ENCODE data around the gene GNG12.

Gene GNG12

GRCh38 chr1:67684526-67685066 lies 148.7 kb downstream of the GNG12 start:
- TF ChIP-seq, protein P1, sequence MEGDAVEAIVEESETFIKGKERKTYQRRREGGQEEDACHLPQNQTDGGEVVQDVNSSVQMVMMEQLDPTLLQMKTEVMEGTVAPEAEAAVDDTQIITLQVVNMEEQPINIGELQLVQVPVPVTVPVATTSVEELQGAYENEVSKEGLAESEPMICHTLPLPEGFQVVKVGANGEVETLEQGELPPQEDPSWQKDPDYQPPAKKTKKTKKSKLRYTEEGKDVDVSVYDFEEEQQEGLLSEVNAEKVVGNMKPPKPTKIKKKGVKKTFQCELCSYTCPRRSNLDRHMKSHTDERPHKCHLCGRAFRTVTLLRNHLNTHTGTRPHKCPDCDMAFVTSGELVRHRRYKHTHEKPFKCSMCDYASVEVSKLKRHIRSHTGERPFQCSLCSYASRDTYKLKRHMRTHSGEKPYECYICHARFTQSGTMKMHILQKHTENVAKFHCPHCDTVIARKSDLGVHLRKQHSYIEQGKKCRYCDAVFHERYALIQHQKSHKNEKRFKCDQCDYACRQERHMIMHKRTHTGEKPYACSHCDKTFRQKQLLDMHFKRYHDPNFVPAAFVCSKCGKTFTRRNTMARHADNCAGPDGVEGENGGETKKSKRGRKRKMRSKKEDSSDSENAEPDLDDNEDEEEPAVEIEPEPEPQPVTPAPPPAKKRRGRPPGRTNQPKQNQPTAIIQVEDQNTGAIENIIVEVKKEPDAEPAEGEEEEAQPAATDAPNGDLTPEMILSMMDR (IDR thresholded peaks at IDR 0.05; ENCODE audit: low read depth, low read length), result no peak
- no peak for DNase-seq (ENCODE audit: extremely low read depth, low read depth)

GRCh38 chr1:67683766-67684525 lies 149.3 kb downstream of the GNG12 start:
- TF ChIP-seq, protein P1 (IDR thresholded peaks at IDR 0.05; ENCODE audit: low read depth, low read length), result no peak
- no peak for DNase-seq (ENCODE audit: extremely low read depth, low read depth)

- DNase-seq (ENCODE audit: extremely low read depth, low read depth), result no peak
- TF ChIP-seq, protein P1 (IDR thresholded peaks at IDR 0.05; ENCODE audit: low read depth, low read length), result no peak
Observed at GRCh38 chr1:67683316-67683715, 150.0 kb downstream of the GNG12 start.

DNA sequence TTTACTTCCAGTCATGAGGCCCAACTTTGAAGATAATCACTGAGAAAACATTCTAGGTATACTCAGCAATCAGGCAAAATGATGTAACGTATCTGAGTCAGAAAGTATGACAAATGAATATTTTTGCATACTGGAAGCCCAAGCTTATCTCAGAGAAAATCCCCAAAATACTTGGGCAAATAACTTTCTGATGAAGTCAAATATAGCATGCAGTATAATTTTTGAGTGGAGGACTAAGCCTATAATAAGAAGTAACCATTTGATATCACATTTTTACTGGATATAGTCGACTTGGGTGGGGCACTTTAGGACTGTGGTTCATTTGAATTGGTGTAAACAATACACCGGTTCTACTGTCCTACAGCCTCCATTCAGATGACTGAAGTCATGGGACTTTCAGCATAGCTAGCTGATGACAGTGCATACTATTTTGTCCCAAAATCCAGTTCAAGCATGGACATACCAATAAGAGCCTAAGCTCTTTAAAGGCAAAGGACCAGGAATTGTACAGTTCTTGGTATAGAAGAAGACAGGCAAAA lies 150.5 kb downstream of the GNG12 start:
- peak; percentile 49 for DNase-seq (ENCODE audit: extremely low read depth, low read depth)
- TF ChIP-seq, protein P1 (IDR thresholded peaks at IDR 0.05; ENCODE audit: low read depth, low read length), result no peak

- TF ChIP-seq, protein P1 (IDR thresholded peaks at IDR 0.05; ENCODE audit: low read depth, low read length), result no peak
- DNase-seq (ENCODE audit: extremely low read depth, low read depth), result no peak
Observed at GRCh38 chr1:67680486-67680885, 152.8 kb downstream of the GNG12 start.

- TF ChIP-seq, protein P1 (IDR thresholded peaks at IDR 0.05; ENCODE audit: low read depth, low read length), result no peak
- DNase-seq (ENCODE audit: extremely low read depth, low read depth), result no peak
Observed at GRCh38 chr1:67679691-67680090, 153.6 kb downstream of the GNG12 start.

GRCh38 chr1:67677930-67678329 lies 155.3 kb downstream of the GNG12 start:
- TF ChIP-seq, protein P1 (IDR thresholded peaks at IDR 0.05; ENCODE audit: low read depth, low read length), result no peak
- DNase-seq (ENCODE audit: extremely low read depth, low read depth), result no peak
